Measurements from ENCODE around the gene ILDR1. TPM values are rescaled to one million over a fixed set of nuclear protein-coding genes. Genes with fewer than 3 reads are reported as not detected.

Gene ILDR1
- total RNA-seq, 1 experiment from 2014 or later = 2.3 TPM

DNA sequence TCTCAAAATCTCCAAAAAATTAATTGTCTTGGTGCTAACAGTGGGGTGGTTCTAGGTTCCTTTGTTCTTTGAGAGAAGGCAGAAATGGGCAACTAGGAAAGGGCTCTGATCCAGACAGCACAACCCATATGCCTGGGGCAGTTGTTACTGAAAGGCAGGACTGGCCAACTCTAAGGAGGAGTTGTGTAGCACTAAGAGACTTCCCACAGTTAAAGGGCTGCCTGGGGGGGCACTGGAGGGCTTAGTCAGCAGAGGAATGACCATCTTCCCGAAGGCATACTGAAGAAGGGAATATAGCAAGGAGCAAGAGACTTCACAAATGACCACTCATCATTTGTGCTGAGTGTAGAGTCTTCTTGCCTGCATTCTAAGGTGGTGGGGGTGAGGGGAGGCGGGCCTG is 15.8 kb downstream of the ILDR1 start:
- CTCF ChIA-PET = interaction anchor here (1.0 to 1.4 kb wide), 2 partner anchors 11 to 16 kb away, joined by 3 to 5 read pairs; no protein-coding TSS in a partner anchor
- Mint-ChIP-seq H3K9me3 (no peaks in the 10 kb centered on the region), H3K27me3 (ENCODE audit: low read depth) (no peaks in the 10 kb centered on the region), H3K27ac (no peak overlapping the region), H3K36me3 (no peaks in the 10 kb centered on the region), H3K4me1 (peaks cover 48% of the 10 kb centered on the region), H3K4me3 (no peak overlapping the region)
- no peak for TF ChIP-seq ZNF317 (CRISPR knock-in tag; IDR thresholded peaks at IDR 0.05; ENCODE audit: borderline replicate concordance, low read depth)
- TF ChIP-seq ZNF263 (CRISPR knock-in tag; IDR thresholded peaks at IDR 0.05; ENCODE audit: low read depth) = no peak
- TF ChIP-seq ZNF219 (CRISPR knock-in tag; IDR thresholded peaks at IDR 0.05; ENCODE audit: borderline replicate concordance) = no peak
- no peak for TF ChIP-seq FOXJ3 (CRISPR knock-in tag; IDR thresholded peaks at IDR 0.05; ENCODE audit: borderline replicate concordance)
- TF ChIP-seq, protein P1, sequence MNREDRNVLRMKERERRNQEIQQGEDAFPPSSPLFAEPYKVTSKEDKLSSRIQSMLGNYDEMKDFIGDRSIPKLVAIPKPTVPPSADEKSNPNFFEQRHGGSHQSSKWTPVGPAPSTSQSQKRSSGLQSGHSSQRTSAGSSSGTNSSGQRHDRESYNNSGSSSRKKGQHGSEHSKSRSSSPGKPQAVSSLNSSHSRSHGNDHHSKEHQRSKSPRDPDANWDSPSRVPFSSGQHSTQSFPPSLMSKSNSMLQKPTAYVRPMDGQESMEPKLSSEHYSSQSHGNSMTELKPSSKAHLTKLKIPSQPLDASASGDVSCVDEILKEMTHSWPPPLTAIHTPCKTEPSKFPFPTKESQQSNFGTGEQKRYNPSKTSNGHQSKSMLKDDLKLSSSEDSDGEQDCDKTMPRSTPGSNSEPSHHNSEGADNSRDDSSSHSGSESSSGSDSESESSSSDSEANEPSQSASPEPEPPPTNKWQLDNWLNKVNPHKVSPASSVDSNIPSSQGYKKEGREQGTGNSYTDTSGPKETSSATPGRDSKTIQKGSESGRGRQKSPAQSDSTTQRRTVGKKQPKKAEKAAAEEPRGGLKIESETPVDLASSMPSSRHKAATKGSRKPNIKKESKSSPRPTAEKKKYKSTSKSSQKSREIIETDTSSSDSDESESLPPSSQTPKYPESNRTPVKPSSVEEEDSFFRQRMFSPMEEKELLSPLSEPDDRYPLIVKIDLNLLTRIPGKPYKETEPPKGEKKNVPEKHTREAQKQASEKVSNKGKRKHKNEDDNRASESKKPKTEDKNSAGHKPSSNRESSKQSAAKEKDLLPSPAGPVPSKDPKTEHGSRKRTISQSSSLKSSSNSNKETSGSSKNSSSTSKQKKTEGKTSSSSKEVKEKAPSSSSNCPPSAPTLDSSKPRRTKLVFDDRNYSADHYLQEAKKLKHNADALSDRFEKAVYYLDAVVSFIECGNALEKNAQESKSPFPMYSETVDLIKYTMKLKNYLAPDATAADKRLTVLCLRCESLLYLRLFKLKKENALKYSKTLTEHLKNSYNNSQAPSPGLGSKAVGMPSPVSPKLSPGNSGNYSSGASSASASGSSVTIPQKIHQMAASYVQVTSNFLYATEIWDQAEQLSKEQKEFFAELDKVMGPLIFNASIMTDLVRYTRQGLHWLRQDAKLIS (CRISPR knock-in tag; IDR thresholded peaks at IDR 0.05; ENCODE audit: borderline replicate concordance) = no peak
- TF ChIP-seq, protein P2, sequence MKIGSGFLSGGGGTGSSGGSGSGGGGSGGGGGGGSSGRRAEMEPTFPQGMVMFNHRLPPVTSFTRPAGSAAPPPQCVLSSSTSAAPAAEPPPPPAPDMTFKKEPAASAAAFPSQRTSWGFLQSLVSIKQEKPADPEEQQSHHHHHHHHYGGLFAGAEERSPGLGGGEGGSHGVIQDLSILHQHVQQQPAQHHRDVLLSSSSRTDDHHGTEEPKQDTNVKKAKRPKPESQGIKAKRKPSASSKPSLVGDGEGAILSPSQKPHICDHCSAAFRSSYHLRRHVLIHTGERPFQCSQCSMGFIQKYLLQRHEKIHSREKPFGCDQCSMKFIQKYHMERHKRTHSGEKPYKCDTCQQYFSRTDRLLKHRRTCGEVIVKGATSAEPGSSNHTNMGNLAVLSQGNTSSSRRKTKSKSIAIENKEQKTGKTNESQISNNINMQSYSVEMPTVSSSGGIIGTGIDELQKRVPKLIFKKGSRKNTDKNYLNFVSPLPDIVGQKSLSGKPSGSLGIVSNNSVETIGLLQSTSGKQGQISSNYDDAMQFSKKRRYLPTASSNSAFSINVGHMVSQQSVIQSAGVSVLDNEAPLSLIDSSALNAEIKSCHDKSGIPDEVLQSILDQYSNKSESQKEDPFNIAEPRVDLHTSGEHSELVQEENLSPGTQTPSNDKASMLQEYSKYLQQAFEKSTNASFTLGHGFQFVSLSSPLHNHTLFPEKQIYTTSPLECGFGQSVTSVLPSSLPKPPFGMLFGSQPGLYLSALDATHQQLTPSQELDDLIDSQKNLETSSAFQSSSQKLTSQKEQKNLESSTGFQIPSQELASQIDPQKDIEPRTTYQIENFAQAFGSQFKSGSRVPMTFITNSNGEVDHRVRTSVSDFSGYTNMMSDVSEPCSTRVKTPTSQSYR (CRISPR knock-in tag; IDR thresholded peaks at IDR 0.05) = no peak
- TF ChIP-seq, protein P3, sequence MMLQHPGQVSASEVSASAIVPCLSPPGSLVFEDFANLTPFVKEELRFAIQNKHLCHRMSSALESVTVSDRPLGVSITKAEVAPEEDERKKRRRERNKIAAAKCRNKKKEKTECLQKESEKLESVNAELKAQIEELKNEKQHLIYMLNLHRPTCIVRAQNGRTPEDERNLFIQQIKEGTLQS (CRISPR knock-in tag; conservative IDR thresholded peaks at IDR 0.05) = no peak
- no peak for TF ChIP-seq GABPB1 (CRISPR knock-in tag; IDR thresholded peaks at IDR 0.05)
- no peak for TF ChIP-seq RORB (CRISPR knock-in tag; IDR thresholded peaks at IDR 0.05)
- TF ChIP-seq NFATC4 (CRISPR knock-in tag; IDR thresholded peaks at IDR 0.05) = no peak
- TF ChIP-seq, protein P4, sequence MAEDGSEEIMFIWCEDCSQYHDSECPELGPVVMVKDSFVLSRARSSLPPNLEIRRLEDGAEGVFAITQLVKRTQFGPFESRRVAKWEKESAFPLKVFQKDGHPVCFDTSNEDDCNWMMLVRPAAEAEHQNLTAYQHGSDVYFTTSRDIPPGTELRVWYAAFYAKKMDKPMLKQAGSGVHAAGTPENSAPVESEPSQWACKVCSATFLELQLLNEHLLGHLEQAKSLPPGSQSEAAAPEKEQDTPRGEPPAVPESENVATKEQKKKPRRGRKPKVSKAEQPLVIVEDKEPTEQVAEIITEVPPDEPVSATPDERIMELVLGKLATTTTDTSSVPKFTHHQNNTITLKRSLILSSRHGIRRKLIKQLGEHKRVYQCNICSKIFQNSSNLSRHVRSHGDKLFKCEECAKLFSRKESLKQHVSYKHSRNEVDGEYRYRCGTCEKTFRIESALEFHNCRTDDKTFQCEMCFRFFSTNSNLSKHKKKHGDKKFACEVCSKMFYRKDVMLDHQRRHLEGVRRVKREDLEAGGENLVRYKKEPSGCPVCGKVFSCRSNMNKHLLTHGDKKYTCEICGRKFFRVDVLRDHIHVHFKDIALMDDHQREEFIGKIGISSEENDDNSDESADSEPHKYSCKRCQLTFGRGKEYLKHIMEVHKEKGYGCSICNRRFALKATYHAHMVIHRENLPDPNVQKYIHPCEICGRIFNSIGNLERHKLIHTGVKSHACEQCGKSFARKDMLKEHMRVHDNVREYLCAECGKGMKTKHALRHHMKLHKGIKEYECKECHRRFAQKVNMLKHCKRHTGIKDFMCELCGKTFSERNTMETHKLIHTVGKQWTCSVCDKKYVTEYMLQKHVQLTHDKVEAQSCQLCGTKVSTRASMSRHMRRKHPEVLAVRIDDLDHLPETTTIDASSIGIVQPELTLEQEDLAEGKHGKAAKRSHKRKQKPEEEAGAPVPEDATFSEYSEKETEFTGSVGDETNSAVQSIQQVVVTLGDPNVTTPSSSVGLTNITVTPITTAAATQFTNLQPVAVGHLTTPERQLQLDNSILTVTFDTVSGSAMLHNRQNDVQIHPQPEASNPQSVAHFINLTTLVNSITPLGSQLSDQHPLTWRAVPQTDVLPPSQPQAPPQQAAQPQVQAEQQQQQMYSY (CRISPR knock-in tag; IDR thresholded peaks at IDR 0.05) = no peak
- no peak for TF ChIP-seq SOX15 (CRISPR knock-in tag; IDR thresholded peaks at IDR 0.05)
- no peak for TF ChIP-seq NR3C1 (CRISPR knock-in tag; conservative IDR thresholded peaks at IDR 0.05; ENCODE audit: low read depth)
- TF ChIP-seq, protein P5, sequence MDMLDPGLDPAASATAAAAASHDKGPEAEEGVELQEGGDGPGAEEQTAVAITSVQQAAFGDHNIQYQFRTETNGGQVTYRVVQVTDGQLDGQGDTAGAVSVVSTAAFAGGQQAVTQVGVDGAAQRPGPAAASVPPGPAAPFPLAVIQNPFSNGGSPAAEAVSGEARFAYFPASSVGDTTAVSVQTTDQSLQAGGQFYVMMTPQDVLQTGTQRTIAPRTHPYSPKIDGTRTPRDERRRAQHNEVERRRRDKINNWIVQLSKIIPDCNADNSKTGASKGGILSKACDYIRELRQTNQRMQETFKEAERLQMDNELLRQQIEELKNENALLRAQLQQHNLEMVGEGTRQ (CRISPR knock-in tag; IDR thresholded peaks at IDR 0.05) = no peak
- TF ChIP-seq SP1 (CRISPR knock-in tag; conservative IDR thresholded peaks at IDR 0.05) = no peak
- TF ChIP-seq HMGA2 (CRISPR knock-in tag; IDR thresholded peaks at IDR 0.05) = no peak
- TF ChIP-seq, protein P6, sequence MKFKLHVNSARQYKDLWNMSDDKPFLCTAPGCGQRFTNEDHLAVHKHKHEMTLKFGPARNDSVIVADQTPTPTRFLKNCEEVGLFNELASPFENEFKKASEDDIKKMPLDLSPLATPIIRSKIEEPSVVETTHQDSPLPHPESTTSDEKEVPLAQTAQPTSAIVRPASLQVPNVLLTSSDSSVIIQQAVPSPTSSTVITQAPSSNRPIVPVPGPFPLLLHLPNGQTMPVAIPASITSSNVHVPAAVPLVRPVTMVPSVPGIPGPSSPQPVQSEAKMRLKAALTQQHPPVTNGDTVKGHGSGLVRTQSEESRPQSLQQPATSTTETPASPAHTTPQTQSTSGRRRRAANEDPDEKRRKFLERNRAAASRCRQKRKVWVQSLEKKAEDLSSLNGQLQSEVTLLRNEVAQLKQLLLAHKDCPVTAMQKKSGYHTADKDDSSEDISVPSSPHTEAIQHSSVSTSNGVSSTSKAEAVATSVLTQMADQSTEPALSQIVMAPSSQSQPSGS (CRISPR knock-in tag; IDR thresholded peaks at IDR 0.05; ENCODE audit: borderline replicate concordance, low read depth) = no peak
- TF ChIP-seq ZBTB21 (CRISPR knock-in tag; IDR thresholded peaks at IDR 0.05; ENCODE audit: borderline replicate concordance) = no peak
- TF ChIP-seq, protein P7, sequence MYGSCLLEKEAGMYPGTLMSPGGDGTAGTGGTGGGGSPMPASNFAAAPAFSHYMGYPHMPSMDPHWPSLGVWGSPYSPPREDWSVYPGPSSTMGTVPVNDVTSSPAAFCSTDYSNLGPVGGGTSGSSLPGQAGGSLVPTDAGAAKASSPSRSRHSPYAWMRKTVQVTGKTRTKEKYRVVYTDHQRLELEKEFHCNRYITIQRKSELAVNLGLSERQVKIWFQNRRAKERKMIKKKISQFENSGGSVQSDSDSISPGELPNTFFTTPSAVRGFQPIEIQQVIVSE (CRISPR knock-in tag; IDR thresholded peaks at IDR 0.05; ENCODE audit: borderline replicate concordance) = no peak
- TF ChIP-seq, protein P8, sequence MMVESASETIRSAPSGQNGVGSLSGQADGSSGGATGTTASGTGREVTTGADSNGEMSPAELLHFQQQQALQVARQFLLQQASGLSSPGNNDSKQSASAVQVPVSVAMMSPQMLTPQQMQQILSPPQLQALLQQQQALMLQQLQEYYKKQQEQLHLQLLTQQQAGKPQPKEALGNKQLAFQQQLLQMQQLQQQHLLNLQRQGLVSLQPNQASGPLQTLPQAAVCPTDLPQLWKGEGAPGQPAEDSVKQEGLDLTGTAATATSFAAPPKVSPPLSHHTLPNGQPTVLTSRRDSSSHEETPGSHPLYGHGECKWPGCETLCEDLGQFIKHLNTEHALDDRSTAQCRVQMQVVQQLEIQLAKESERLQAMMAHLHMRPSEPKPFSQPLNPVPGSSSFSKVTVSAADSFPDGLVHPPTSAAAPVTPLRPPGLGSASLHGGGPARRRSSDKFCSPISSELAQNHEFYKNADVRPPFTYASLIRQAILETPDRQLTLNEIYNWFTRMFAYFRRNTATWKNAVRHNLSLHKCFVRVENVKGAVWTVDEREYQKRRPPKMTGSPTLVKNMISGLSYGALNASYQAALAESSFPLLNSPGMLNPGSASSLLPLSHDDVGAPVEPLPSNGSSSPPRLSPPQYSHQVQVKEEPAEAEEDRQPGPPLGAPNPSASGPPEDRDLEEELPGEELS (CRISPR knock-in tag; IDR thresholded peaks at IDR 0.05) = no peak
- ATAC-seq = no peak
- POLR2A ChIA-PET = no interaction called here
- DNase-seq (ENCODE audit: low spot score) = no peak

Measured in WTC11 (cell line).